SK-N-SH treated with all-trans-retinoic acid at 6 μM for 48 hours (cell line): Measurements from ENCODE around the gene TGFBI.

Experiments
- ATAC-seq: fragments of 200-7000 bp; cut with Tn5 transposase; 3 replicates; pipeline ENCODE4 v1.9.1; 2020; ENCODE audit warnings: mild to moderate bottlenecking, moderate library complexity
- ARNTL ChIP-seq: fragments of 450-650 bp; formaldehyde crosslinking; IDR thresholded peaks from 2 replicates; pipeline ENCODE4 v1.5.0; 2020; ENCODE audit warnings: low read depth, mild to moderate bottlenecking, moderate library complexity, borderline replicate concordance
- BACH2 ChIP-seq: fragments of 250-450 bp; sonication (Bioruptor Pico); IDR thresholded peaks from 2 replicates; pipeline ENCODE4 v1.9.0; 2021; ENCODE audit warnings: mild to moderate bottlenecking, borderline replicate concordance
- CREB5 ChIP-seq: fragments of 250-450 bp; sonication (Bioruptor Pico); IDR thresholded peaks from 2 replicates; pipeline ENCODE4 v1.5.1; 2020; ENCODE audit warnings: low read depth, mild to moderate bottlenecking, moderate library complexity
- CSDC2 ChIP-seq: fragments of 250-450 bp; sonication (Bioruptor Pico); IDR thresholded peaks from 2 replicates; pipeline ENCODE4 v1.5.0; 2020; ENCODE audit warnings: mild to moderate bottlenecking, moderate library complexity
- CSRNP3 ChIP-seq: fragments of 250-450 bp; sonication (Bioruptor Pico); IDR thresholded peaks from 2 replicates; pipeline ENCODE4 v1.5.1; 2021; ENCODE audit warnings: mild to moderate bottlenecking, moderate library complexity
- ESRRG ChIP-seq: fragments of 250-450 bp; sonication (Bioruptor Pico); IDR thresholded peaks from 2 replicates; pipeline ENCODE4 v1.6.1; 2021; ENCODE audit warnings: mild to moderate bottlenecking
- GLIS3 ChIP-seq: fragments of 250-450 bp; sonication (Bioruptor Pico); IDR thresholded peaks from 2 replicates; pipeline ENCODE4 v1.5.0; 2020; ENCODE audit warnings: mild to moderate bottlenecking, moderate library complexity
- ISL1 ChIP-seq: fragments of 250-450 bp; sonication (Bioruptor Pico); IDR thresholded peaks from 2 replicates; pipeline ENCODE4 v2.1.2; 2022; ENCODE audit warnings: mild to moderate bottlenecking, moderate library complexity
- OSR1 ChIP-seq: fragments of 250-450 bp; sonication (Bioruptor Pico); IDR thresholded peaks from 2 replicates; pipeline ENCODE4 v1.8.0; 2022; ENCODE audit warnings: moderate library complexity, mild to moderate bottlenecking, inconsistent platforms
- PATZ1 ChIP-seq: fragments of 250-450 bp; sonication (Bioruptor Pico); IDR thresholded peaks from 2 replicates; pipeline ENCODE4 v1.8.0; 2020; ENCODE audit warnings: mild to moderate bottlenecking, moderate library complexity, borderline replicate concordance
- POU6F1 ChIP-seq: fragments of 250-450 bp; sonication (Bioruptor Pico); IDR thresholded peaks from 2 replicates; pipeline ENCODE4 v1.8.0; 2021; ENCODE audit warnings: low read depth, mild to moderate bottlenecking, moderate library complexity, borderline replicate concordance
- PPARA ChIP-seq: fragments of 250-450 bp; sonication (Bioruptor Pico); IDR thresholded peaks from 2 replicates; pipeline ENCODE4 v1.5.0; 2020; ENCODE audit warnings: mild to moderate bottlenecking, borderline replicate concordance
- RARB ChIP-seq: fragments of 250-450 bp; sonication (Bioruptor Pico); IDR thresholded peaks from 2 replicates; pipeline ENCODE4 v1.8.0; 2021; ENCODE audit warnings: mild to moderate bottlenecking, moderate library complexity
- SNAI2 ChIP-seq: fragments of 250-450 bp; sonication (Bioruptor Pico); IDR thresholded peaks from 2 replicates; pipeline ENCODE4 v1.5.0; 2020; ENCODE audit warnings: mild to moderate bottlenecking, moderate library complexity
- TCF4 ChIP-seq: fragments of 250-450 bp; sonication (Bioruptor Pico); IDR thresholded peaks from 2 replicates; pipeline ENCODE4 v1.8.0; 2021; ENCODE audit warnings: mild to moderate bottlenecking, moderate library complexity, borderline replicate concordance
- TOX ChIP-seq: fragments of 250-450 bp; sonication (Bioruptor Pico); IDR thresholded peaks from 2 replicates; pipeline ENCODE4 v1.8.0; 2021; ENCODE audit warnings: mild to moderate bottlenecking, moderate library complexity, borderline replicate concordance
- TSHZ2 ChIP-seq: fragments of 250-450 bp; sonication (Bioruptor Pico); IDR thresholded peaks from 2 replicates; pipeline ENCODE4 v1.5.0; 2020; ENCODE audit warnings: mild to moderate bottlenecking, moderate library complexity
- ZC3H10 ChIP-seq: fragments of 250-450 bp; sonication (Bioruptor Pico); IDR thresholded peaks from 2 replicates; pipeline ENCODE4 v1.5.1; 2021; ENCODE audit warnings: mild to moderate bottlenecking, moderate library complexity
- ZFP3 ChIP-seq: fragments of 250-450 bp; sonication (Bioruptor Pico); IDR thresholded peaks from 2 replicates; pipeline ENCODE4 v1.5.0; 2020; ENCODE audit warnings: mild to moderate bottlenecking, moderate library complexity
- ZFP30 ChIP-seq: fragments of 450-650 bp; formaldehyde crosslinking; IDR thresholded peaks from 2 replicates; pipeline ENCODE4 v1.5.0; 2022; ENCODE audit warnings: mild to moderate bottlenecking, moderate library complexity
- ZNF565 ChIP-seq: fragments of 450-650 bp; formaldehyde crosslinking; conservative IDR thresholded peaks from 2 replicates; pipeline ENCODE4 v1.5.0; 2020; ENCODE audit warnings: low read depth, mild to moderate bottlenecking, moderate library complexity
- ZNF70 ChIP-seq: fragments of 450-650 bp; formaldehyde crosslinking; IDR thresholded peaks from 2 replicates; pipeline ENCODE4 v1.5.0; 2020; ENCODE audit warnings: mild to moderate bottlenecking, moderate library complexity

The TGFBI gene

GRCh38 chr5:136066661-136067271 lies 38.0 kb downstream of the TGFBI start:
- TF ChIP-seq CSRNP3 = no peak
- TF ChIP-seq ZNF70 (CRISPR knock-in tag) = no peak
- no peak for TF ChIP-seq SNAI2 (CRISPR knock-in tag)
- no peak for TF ChIP-seq ISL1 (CRISPR knock-in tag)
- TF ChIP-seq ESRRG (CRISPR knock-in tag) = no peak
- no peak for TF ChIP-seq PATZ1
- TF ChIP-seq CSDC2 (CRISPR knock-in tag) = no peak
- no peak for TF ChIP-seq PPARA (CRISPR knock-in tag)
- no peak for TF ChIP-seq BACH2 (CRISPR knock-in tag)
- TF ChIP-seq ZC3H10 (CRISPR knock-in tag) = no peak
- TF ChIP-seq ZFP30 = no peak
- TF ChIP-seq TSHZ2 (CRISPR knock-in tag) = no peak
- no peak for TF ChIP-seq OSR1 (CRISPR knock-in tag)
- TF ChIP-seq ARNTL (CRISPR knock-in tag) = no peak
- TF ChIP-seq GLIS3 (CRISPR knock-in tag) = no peak
- TF ChIP-seq RARB (CRISPR knock-in tag) = no peak
- no peak for TF ChIP-seq TCF4 (CRISPR knock-in tag)
- TF ChIP-seq CREB5 = no peak
- TF ChIP-seq ZFP3 (CRISPR knock-in tag) = no peak
- no peak for TF ChIP-seq TOX (CRISPR knock-in tag)
- TF ChIP-seq, all 23 proteins: peak for 0
- ATAC-seq = peak; percentile 52

GRCh38 chr5:136067422-136067821 lies 38.6 kb downstream of the TGFBI start:
- ATAC-seq = no peak
- TF ChIP-seq CSDC2 (CRISPR knock-in tag) = no peak
- TF ChIP-seq SNAI2 (CRISPR knock-in tag) = no peak
- no peak for TF ChIP-seq OSR1 (CRISPR knock-in tag)
- no peak for TF ChIP-seq ZNF565 (CRISPR knock-in tag)
- TF ChIP-seq TSHZ2 (CRISPR knock-in tag) = no peak
- no peak for TF ChIP-seq POU6F1 (CRISPR knock-in tag)
- no peak for TF ChIP-seq ESRRG (CRISPR knock-in tag)
- TF ChIP-seq BACH2 (CRISPR knock-in tag) = no peak
- no peak for TF ChIP-seq ZFP3 (CRISPR knock-in tag)
- no peak for TF ChIP-seq TCF4 (CRISPR knock-in tag)
